ENCODE results near the gene RAD51B.

DNA sequence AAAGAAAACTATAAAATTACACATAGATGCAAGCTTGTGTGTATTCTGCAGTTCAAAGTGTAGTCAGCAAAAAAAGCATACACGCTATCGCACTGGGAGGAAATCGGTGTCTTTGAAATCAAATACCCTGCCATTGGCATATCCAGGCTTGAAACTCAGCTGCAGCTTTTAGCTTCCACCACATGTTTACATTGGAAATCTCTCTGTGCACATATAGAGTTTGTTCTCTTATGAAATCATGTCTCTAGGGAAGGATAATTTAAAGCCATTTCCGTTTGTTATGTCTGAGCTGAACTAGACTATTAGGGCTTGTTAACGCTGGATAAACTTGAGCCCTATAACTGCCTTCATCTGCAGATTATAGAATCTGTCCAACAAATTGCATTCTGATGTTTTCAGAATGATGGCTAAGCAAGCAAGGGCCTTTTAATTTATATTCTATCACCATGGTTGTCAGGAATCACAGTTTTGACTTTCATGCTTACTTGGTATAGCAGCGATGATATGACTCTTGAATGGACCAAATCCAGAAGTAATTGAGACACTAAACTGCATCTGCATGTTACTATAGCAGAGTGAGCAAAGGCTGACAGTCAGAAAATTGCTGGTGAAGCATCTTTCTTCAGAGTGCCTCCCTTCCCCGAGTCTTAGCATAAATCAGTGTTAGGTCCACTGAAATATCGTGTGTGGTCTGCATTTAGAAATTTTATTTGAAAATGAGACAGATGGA, 530.5 kb downstream of the RAD51B start:
- TF ChIP-seq ZNF274 (IDR thresholded peaks at IDR 0.05; ENCODE audit: low read depth, low read length) (no peak), YY1 (IDR thresholded peaks at IDR 0.05; ENCODE audit: insufficient read depth, insufficient read length) (no peak)
